ENCODE data around the gene NAPA.

The NAPA gene

GRCh38 chr19:47540748-47541147 is 25.9 kb upstream of the NAPA start:
- peak; percentile 9 for DNase-seq (ENCODE audit: low read depth)
- in situ Hi-C loops (cut with HindIII; ENCODE audit: low sequenced_read_pairs), result no loop called here
- no peak overlapping the region for H3K4me3 ChIP-seq (ENCODE audit: low read depth, low read length)
- TF ChIP-seq CTCF (IDR thresholded peaks at IDR 0.05; ENCODE audit: low read depth, low read length, missing control alignments), result peak; percentile 63

GRCh38 chr19:47539747-47540311 is 25.0 kb upstream of the NAPA start:
- H3K4me3 ChIP-seq (ENCODE audit: low read depth, low read length), result no peak overlapping the region
- DNase-seq (ENCODE audit: low read depth), result no peak
- TF ChIP-seq CTCF (IDR thresholded peaks at IDR 0.05; ENCODE audit: low read depth, low read length, missing control alignments), result no peak
- in situ Hi-C loops (cut with HindIII; ENCODE audit: low sequenced_read_pairs), result no loop called here

GRCh38 chr19:47538812-47539211 is 23.9 kb upstream of the NAPA start:
- no peak for TF ChIP-seq CTCF (IDR thresholded peaks at IDR 0.05; ENCODE audit: low read depth, low read length, missing control alignments)
- no peak for DNase-seq (ENCODE audit: low read depth)
- in situ Hi-C loops (cut with HindIII; ENCODE audit: low sequenced_read_pairs), result no loop called here
- H3K4me3 ChIP-seq (ENCODE audit: low read depth, low read length), result no peak overlapping the region

- no peak overlapping the region for H3K4me3 ChIP-seq (ENCODE audit: low read depth, low read length)
- no peak for TF ChIP-seq CTCF (IDR thresholded peaks at IDR 0.05; ENCODE audit: low read depth, low read length, missing control alignments)
- DNase-seq (ENCODE audit: low read depth), result no peak
- in situ Hi-C loops (cut with HindIII; ENCODE audit: low sequenced_read_pairs), result no loop called here
These were observed 22.6 kb upstream of the NAPA start for GRCh38 chr19:47537493-47537892.

- no peak for TF ChIP-seq CTCF (IDR thresholded peaks at IDR 0.05; ENCODE audit: low read depth, low read length, missing control alignments)
- in situ Hi-C loops (cut with HindIII; ENCODE audit: low sequenced_read_pairs), result no loop called here
- H3K4me3 ChIP-seq (ENCODE audit: low read depth, low read length), result no peak overlapping the region
- no peak for DNase-seq (ENCODE audit: low read depth)
These were observed 19.8 kb upstream of the NAPA start for GRCh38 chr19:47534628-47535027.

- no peak for TF ChIP-seq CTCF (IDR thresholded peaks at IDR 0.05; ENCODE audit: low read depth, low read length, missing control alignments)
- H3K4me3 ChIP-seq (ENCODE audit: low read depth, low read length), result no peak overlapping the region
- in situ Hi-C loops (cut with HindIII; ENCODE audit: low sequenced_read_pairs), result no loop called here
- DNase-seq (ENCODE audit: low read depth), result no peak
These were observed 17.0 kb upstream of the NAPA start for GRCh38 chr19:47531640-47532387.
